Breast epithelium (tissue), 3 donors: Measurements from ENCODE around the gene SELP.

Experiments used
- POLR2A ChIP-seq: fragments of 450-650 bp; IDR thresholded peaks from one replicate; pipeline ENCODE4 v1.6.1; 2016; ENCODE audit warnings: antibody characterized with exemption, mild to moderate bottlenecking, moderate library complexity
- POLR2AphosphoS5 ChIP-seq, 3 donors: sonication (generic); formaldehyde crosslinking; IDR thresholded peaks; one replicate each; pipeline ENCODE4 v1.6.1; 2017; ENCODE audit warnings: antibody characterized with exemption in 3 of 3
- TF ChIP-seq, protein P1 (sequence below), 3 donors: fragments of 450-650 bp; IDR thresholded peaks; one replicate each; pipeline ENCODE4 v1.5.1; 2016 to 2017; ENCODE audit warnings: antibody characterized with exemption in 3 of 3, mild to moderate bottlenecking in 3 of 3, moderate library complexity in 3 of 3

DNA sequence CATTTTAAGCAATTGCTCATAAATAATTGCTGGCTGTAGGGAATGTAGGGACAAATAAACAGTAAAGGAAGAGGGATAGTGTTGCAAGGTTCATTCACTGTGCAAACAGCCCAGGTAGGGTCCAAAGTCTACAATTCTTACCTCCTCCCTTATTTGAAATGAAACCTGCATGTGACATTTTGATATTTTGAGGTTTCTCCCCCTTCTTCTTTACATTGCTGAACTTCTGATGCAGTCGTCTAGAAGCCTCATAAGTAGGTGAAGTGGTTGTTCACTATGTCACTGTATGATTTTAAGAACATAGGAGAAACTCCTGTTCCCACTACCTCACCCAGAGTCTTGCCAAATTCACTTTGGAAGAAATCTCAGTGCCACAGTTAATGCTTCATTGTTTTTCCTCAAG, 59.8 kb downstream of the SELP start:
- TF ChIP-seq, protein P1, sequence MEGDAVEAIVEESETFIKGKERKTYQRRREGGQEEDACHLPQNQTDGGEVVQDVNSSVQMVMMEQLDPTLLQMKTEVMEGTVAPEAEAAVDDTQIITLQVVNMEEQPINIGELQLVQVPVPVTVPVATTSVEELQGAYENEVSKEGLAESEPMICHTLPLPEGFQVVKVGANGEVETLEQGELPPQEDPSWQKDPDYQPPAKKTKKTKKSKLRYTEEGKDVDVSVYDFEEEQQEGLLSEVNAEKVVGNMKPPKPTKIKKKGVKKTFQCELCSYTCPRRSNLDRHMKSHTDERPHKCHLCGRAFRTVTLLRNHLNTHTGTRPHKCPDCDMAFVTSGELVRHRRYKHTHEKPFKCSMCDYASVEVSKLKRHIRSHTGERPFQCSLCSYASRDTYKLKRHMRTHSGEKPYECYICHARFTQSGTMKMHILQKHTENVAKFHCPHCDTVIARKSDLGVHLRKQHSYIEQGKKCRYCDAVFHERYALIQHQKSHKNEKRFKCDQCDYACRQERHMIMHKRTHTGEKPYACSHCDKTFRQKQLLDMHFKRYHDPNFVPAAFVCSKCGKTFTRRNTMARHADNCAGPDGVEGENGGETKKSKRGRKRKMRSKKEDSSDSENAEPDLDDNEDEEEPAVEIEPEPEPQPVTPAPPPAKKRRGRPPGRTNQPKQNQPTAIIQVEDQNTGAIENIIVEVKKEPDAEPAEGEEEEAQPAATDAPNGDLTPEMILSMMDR (IDR thresholded peaks at IDR 0.05): no peak
- TF ChIP-seq POLR2A (no peak), POLR2AphosphoS5 (IDR thresholded peaks at IDR 0.05) (no peak)
